Forelimb muscle (tissue), 1 donor: ENCODE results near the gene ZFYVE9. TPM values are rescaled to one million over a fixed set of nuclear protein-coding genes. Genes with fewer than 3 reads are reported as not detected.
"Not testable (repeated sequence)": the region's sequence is repeated elsewhere in the genome, so short reads cannot be mapped to it uniquely, and the experiment has no call there.

ENCODE experiments used
- DNase-seq: peaks from one replicate; pipeline ENCODE4 v3.0.0-alpha.2; 2013; ENCODE audit warnings: low read depth
- polyA plus RNA-seq: library from polyadenylated mRNA; unstranded; fragments of 120-200 nt; gene quantifications from one replicate; pipeline ENCODE4 v1.2.1, GENCODE V29; 2013; ENCODE audit not compliant: insufficient read length

ZFYVE9 gene
- polyA plus RNA-seq, 1 donor, result 19.8 TPM

- no peak for DNase-seq
Measured at GRCh38 chr1:52150946-52151345, 9.1 kb downstream of the ZFYVE9 start.

GRCh38 chr1:52152572-52152971 lies 10.7 kb downstream of the ZFYVE9 start:
- no peak for DNase-seq

- DNase-seq, result no peak
Measured at GRCh38 chr1:52153010-52153409, 11.1 kb downstream of the ZFYVE9 start.

DNA sequence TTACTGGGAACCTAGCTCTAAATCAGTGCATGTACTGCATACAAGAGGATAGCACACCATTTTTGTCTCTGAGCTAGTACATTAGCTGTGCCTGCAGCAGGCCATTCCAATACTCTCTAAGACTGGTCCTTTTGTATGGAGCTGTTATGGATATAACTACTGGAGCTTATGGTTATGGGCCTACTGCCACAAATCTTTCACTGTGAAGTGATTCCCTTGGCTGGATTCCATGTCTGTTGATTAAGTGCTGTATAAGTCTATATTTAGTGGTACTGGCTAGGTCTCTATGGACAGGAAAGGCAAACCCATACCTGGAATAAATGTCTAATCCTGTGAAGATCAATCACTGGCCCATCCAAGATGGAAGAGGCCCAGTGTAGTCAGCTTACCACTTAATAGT lies 12.0 kb downstream of the ZFYVE9 start:
- DNase-seq, result no peak

DNA sequence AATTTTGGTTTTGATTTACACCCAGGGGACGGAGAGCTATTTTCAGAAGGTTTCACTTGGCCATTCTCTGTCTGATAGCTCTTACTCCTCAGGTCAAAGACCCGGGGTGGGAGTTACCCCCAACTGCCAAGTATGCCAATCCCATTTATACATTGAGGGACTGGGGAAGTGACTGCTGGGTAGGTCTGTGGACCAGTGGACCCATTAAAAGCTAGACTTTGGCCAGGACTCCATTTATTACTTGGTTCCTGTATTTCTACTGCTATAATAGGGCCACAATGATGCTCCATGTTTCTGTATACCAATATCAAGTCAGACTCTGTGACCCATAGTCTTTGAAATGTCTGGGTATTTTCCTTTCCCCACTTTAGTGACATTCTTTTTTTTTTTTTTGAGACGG lies 14.6 kb downstream of the ZFYVE9 start:
- no peak for DNase-seq

GRCh38 chr1:52157582-52157981 lies 15.7 kb downstream of the ZFYVE9 start:
- no peak for DNase-seq

- no peak for DNase-seq
Measured at GRCh38 chr1:52158218-52158617, 16.3 kb downstream of the ZFYVE9 start.

GRCh38 chr1:52159033-52159789 lies 17.3 kb downstream of the ZFYVE9 start:
- no peak for DNase-seq

- DNase-seq, result no peak
Measured at GRCh38 chr1:52162947-52163346, 21.1 kb downstream of the ZFYVE9 start.

DNA sequence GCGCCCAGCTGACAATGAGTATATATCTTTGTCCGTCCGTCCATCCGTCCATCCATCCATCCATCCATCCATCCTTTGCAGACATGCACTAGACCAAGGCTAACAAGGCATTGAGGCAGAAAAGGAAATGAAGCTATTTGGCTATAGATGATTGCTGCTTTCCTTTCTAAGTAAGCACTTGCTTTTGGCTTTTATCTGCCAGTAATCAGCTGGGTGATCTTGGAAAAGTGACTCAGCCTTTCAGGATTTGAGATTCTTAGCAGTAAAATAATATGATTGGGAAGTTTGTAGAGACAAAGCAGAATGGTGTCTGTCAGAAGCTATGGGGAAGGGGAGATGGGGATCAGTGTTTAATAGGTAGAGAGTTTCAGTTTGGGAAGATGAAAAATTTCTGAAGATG lies 22.7 kb downstream of the ZFYVE9 start:
- no peak for DNase-seq

- DNase-seq, result no peak
Measured at GRCh38 chr1:52166996-52167753, 25.3 kb downstream of the ZFYVE9 start.

DNA sequence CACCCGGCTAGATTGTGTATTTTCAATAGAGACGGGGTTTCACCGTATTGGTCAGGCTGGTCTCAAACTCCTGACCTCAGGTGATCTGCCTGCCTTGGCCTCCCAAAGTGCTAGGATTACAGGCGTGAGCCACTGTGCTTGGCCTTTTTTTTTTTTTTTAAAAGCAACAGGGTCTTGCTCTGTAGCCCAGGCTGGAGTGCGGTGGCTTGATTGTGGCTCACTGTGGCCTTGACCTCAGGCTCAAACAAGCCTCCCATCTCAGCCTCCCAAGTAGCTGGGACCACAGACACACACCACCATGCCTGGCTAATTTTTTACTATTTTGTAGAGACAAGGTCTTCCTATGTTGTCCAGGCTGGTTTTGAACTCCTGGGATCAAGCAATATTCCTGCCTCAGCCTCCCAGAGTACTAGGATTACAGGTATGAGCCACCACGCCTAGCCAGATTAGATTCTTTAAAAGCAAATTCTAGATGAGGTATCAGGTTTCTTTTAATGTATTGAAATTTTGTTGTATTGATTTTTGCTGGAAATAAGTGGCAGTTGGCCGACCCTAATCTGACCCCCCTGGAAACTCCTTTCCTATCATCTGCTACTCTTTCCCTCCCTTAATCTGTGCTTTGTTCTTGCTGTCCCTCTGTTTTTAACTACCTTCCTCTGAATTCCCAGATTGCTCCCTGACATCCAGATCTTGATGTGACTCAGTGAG lies 26.6 kb downstream of the ZFYVE9 start:
- no peak for DNase-seq

GRCh38 chr1:52171149-52171548 lies 29.3 kb downstream of the ZFYVE9 start:
- not testable (repeated sequence) for DNase-seq

DNA sequence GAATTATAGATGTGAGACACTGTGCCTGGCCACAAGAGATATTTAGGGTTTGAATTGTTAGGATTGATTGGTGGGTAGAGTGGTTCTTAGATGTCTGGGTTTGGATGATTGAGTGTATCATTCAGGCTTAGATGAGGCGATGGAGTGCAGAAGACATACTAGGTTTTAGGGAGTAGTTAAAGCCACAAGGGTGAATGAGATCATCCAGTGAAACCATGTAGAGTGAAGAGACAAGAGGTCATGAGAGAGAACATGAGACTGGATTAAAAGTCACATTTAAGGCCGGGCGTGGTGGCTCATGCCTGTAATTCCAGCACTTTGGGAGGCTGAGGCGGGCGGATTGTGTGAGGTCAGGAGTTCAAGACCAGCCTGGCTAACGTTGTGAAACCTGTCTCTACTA lies 37.2 kb downstream of the ZFYVE9 start:
- no peak for DNase-seq

GRCh38 chr1:52180176-52180575 lies 38.3 kb downstream of the ZFYVE9 start:
- DNase-seq, result no peak

DNA sequence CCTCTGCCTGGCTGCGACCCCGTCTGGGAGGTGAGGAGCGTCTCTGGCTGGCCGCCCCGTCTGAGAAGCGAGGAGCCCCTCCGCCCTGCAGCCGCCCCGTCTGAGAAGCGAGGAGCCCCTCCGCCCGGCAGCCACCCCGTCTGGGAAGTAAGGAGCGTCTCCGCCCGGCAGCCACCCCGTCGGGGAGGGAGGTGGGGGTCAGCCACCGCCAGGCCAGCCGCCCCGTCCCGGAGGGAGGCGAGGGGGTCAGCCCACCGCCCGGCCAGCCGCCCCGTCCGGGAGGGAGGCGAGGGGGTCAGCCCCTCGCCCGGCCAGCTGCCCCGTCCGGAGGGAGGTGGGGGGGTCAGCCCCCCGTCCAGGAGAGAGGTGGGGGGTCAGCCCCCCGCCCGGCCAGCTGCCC lies 39.9 kb downstream of the ZFYVE9 start:
- not testable (repeated sequence) for DNase-seq

DNA sequence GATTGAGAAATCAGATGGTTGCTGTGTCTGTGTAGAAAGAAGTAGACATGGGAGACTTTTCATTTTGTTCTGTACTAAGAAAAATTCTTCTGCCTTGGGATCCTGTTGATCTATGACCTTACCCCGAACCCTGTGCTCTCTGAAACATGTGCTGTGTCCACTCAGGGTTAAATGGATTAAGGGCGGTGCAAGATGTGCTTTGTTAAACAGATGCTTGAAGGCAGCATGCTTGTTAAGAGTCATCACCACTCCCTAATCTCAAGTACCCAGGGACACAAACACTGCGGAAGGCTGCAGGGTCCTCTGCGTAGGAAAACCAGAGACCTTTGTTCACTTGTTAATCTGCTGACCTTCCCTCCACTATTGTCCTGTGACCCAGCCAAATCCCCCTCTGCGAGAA lies 40.4 kb downstream of the ZFYVE9 start:
- not testable (repeated sequence) for DNase-seq

DNA sequence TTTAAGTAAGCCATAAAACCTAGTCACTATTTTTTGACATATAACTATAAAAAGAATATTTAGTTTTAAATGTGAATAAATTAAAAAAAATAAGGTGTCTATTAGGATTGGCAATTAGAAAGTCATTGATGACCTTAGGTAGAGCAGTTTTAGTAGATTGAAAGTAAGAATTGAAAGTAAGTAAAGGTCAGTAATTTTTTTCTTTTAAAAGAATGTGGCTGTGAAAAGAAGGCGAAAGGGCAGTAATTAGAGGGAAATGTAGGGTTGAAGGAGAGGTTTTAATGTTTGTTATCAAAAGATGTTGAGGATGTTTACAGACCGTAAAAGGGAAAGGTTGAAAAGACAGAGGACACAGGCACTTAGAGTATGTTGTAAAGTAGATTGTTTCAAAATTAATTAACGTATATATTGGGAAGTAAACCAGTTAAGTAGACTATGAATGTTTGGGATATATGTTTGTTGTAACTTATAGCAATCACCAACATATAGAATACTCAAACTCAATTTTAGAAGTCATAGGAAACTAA lies 41.0 kb downstream of the ZFYVE9 start:
- DNase-seq, result no peak

DNA sequence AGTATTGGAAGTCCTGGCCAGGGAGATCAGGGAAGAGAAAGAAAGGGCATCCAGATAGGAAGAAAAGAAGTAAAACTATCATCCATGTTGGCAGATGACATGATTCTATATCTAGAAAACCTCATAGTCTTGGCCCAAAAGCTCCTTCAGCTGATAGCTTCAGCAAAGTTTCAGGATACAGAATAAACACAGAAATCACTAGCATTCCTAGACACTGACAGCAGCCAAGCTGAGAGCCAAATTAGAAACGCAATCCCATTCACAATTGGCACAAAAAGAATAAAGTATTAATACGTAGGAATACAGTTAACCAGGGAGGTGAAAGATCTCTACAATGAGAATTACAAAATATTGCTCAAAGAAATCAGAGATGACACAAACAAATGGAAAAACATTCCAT lies 44.6 kb downstream of the ZFYVE9 start:
- no peak for DNase-seq

DNA sequence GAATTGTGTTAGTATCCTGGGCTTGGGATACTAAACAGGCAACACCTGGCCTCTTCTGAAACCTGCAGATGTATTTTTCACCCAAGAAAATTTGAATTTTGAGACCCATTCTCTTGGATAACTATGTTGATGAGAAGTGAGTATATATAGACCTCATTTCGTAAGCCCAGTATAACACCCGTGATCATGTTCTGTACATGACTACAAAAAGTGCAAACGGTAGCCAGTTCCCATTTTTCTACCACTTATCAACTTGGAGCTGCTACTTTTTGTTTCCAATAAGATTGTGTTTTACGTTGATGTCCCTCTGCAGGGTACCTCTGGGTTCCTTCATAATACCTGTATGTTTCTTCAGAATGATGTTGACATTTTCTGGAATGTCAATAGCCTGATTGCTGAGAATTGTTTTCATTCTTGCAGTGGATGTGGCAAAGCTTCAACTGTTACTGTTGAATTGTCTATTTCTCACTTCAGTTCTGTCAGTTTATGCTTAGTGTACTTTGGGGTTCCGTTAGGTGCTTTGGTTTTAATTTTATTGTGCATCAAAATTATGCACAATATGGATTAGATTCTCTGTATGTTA lies 48.1 kb downstream of the ZFYVE9 start:
- no peak for DNase-seq

DNA sequence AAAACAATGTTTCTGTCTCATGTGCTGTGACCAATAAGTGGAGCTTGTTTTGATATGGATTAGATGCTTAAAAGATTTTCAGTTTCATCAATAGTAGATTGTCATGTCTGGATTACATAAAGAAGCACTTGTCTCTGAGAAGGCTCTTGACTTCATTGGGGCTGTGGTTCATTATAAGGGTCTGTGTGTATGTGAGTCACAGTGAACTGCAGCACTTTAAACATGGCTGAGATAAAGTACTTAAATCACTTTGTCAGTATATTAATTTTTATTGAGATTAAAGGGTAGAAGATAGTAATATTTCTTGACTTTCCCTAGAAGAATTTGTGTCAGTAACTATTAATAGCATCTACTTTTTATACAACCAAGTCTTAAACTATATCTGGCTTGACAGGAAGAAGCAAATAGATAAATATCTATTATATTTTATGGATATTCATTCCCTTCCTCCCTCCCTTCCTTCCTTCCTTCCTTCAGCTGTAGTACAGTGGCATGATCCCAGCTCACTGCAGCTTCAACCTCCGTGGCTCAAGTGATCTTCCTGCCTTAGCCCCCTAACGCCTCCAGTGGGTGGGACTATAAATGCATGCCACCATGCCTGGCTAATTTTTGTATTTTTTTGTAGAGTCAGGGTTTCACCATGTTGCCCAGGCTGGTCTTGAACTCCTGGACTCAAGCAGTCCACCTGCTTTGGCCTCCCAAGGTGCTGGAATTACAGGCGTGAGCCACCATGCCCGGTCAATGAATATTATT lies 48.8 kb downstream of the ZFYVE9 start:
- DNase-seq, result no peak
